H1 (cell line): ENCODE measurements around the gene TTC27.

Experiments
- EP300 ChIP-seq, 2 experiments: IDR thresholded peaks; 1 replicate in 1 of 2; 2 replicates in 1 of 2; pipeline ENCODE4 v1.6.1; 2011 to 2012; ENCODE audit warnings: low read depth in 2 of 2, low read length in 2 of 2, mild to moderate bottlenecking in 2 of 2, borderline replicate concordance in 1 of 2, inconsistent platforms in 1 of 2, moderate library complexity in 1 of 2
- JUN ChIP-seq: IDR thresholded peaks from 2 replicates; pipeline ENCODE4 v1.6.1; 2011; ENCODE audit warnings: low read depth, mild to moderate bottlenecking, improper control_type of control experiment, low read length
- JUND ChIP-seq: IDR thresholded peaks from 2 replicates; pipeline ENCODE4 v1.6.1; 2011; ENCODE audit warnings: mild to moderate bottlenecking, improper control_type of control experiment, low read length
- MAX ChIP-seq: IDR thresholded peaks from 2 replicates; pipeline ENCODE4 v1.6.1; 2012; ENCODE audit warnings: inconsistent platforms
- POLR2A ChIP-seq, 2 experiments: IDR thresholded peaks; 1 replicate in 1 of 2; 2 replicates in 1 of 2; pipeline ENCODE4 v1.6.1; 2011; ENCODE audit warnings: low read depth in 2 of 2, low read length in 2 of 2, mild to moderate bottlenecking in 2 of 2; ENCODE audit errors: control extremely low read depth in 1 of 2
- POLR2AphosphoS5 ChIP-seq: IDR thresholded peaks from 2 replicates; pipeline ENCODE4 v1.6.1; 2011; ENCODE audit warnings: low read depth, low read length
- RAD21 ChIP-seq, 2 experiments: IDR thresholded peaks in 1 of 2; conservative IDR thresholded peaks in 1 of 2; 2 replicates each; pipeline ENCODE4 v1.6.1; 2011; ENCODE audit warnings: low read depth in 2 of 2, low read length in 2 of 2, improper control_type of control experiment in 1 of 2, inconsistent platforms in 1 of 2, mild to moderate bottlenecking in 1 of 2, moderate library complexity in 1 of 2
- SIN3A ChIP-seq, 2 experiments: IDR thresholded peaks in 1 of 2; conservative IDR thresholded peaks in 1 of 2; 2 replicates each; pipeline ENCODE4 v1.6.1; 2011 to 2012; ENCODE audit warnings: low read length in 2 of 2, improper control_type of control experiment in 1 of 2, low read depth in 1 of 2, mild to moderate bottlenecking in 1 of 2
- SUZ12 ChIP-seq: fragments of 200-600 bp; sonication (generic); IDR thresholded peaks from 2 replicates; pipeline ENCODE4 v1.6.1; 2012; ENCODE audit warnings: mild to moderate bottlenecking, inconsistent platforms, low read length, moderate library complexity, mixed read lengths
- TF ChIP-seq, protein P1 (sequence below), 3 experiments: IDR thresholded peaks; 1 replicate in 2 of 3; 2 replicates in 1 of 3; pipeline versions ENCODE4 v1.5.1 to v1.6.1; 2011; ENCODE audit warnings: low read length in 3 of 3, mild to moderate bottlenecking in 3 of 3, inconsistent platforms in 2 of 3, low read depth in 1 of 3, moderate library complexity in 1 of 3; ENCODE audit not compliant: insufficient read depth in 1 of 3; ENCODE audit errors: control extremely low read depth in 1 of 3

- TF ChIP-seq POLR2A (IDR thresholded peaks at IDR 0.05; ENCODE audit: control extremely low read depth in 1 of 2, low read depth in 2 of 2, low read length in 2 of 2), result no peak
- TF ChIP-seq EP300 (IDR thresholded peaks at IDR 0.05; ENCODE audit: borderline replicate concordance in 1 of 2, low read depth in 2 of 2, low read length in 2 of 2), result no peak
- TF ChIP-seq, protein P1, sequence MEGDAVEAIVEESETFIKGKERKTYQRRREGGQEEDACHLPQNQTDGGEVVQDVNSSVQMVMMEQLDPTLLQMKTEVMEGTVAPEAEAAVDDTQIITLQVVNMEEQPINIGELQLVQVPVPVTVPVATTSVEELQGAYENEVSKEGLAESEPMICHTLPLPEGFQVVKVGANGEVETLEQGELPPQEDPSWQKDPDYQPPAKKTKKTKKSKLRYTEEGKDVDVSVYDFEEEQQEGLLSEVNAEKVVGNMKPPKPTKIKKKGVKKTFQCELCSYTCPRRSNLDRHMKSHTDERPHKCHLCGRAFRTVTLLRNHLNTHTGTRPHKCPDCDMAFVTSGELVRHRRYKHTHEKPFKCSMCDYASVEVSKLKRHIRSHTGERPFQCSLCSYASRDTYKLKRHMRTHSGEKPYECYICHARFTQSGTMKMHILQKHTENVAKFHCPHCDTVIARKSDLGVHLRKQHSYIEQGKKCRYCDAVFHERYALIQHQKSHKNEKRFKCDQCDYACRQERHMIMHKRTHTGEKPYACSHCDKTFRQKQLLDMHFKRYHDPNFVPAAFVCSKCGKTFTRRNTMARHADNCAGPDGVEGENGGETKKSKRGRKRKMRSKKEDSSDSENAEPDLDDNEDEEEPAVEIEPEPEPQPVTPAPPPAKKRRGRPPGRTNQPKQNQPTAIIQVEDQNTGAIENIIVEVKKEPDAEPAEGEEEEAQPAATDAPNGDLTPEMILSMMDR (IDR thresholded peaks at IDR 0.05; ENCODE audit: control extremely low read depth in 1 of 3, insufficient read depth in 1 of 3, low read depth in 1 of 3, low read length in 3 of 3), result no peak
- TF ChIP-seq JUN, result no peak
- TF ChIP-seq SIN3A (conservative IDR thresholded peaks at IDR 0.05 in 1 of 2, IDR thresholded peaks at IDR 0.05 in 1 of 2; ENCODE audit: low read depth in 1 of 2, low read length in 2 of 2), result no peak
- TF ChIP-seq SUZ12, result no peak
- TF ChIP-seq RAD21 (IDR thresholded peaks at IDR 0.05 in 1 of 2, conservative IDR thresholded peaks at IDR 0.05 in 1 of 2; ENCODE audit: low read depth in 2 of 2, low read length in 2 of 2), result no peak
- TF ChIP-seq MAX, result no peak
- no peak for TF ChIP-seq POLR2AphosphoS5
- no peak for TF ChIP-seq JUND
Measured at GRCh38 chr2:32623311-32623706, 4.5 kb upstream of the TTC27 start.
